GM12878 (cell line): Measurements from ENCODE around the gene SCD5. TPM values are rescaled to one million over a fixed set of nuclear protein-coding genes. Genes with fewer than 3 reads are reported as not detected.

ENCODE experiments used
- ATAC-seq: fragments of 200-7000 bp; cut with Tn5 transposase; 3 replicates; pipeline ENCODE4 v1.9.1; 2020; ENCODE audit warnings: mild to moderate bottlenecking, moderate library complexity
- BruUV-seq: library from RNA; stranded (reverse); fragments of 400-500 nt; replicated peaks from 2 replicates; lab custom pipeline; 2021; lab: Mats Ljungman, UMichigan
- CTCF ChIA-PET: fragments of 300-600 bp; sonication (Branson Sonifier 250); formaldehyde crosslinking; extraction: SDS; loops from one replicate; lab custom pipeline; 2021; ENCODE audit warnings: inconsistent platforms; lab: Yijun Ruan, JAX
- POLR2A ChIA-PET: fragments of 350-600 bp; formaldehyde crosslinking; extraction: SDS; loops from one replicate; lab custom pipeline; 2021; ENCODE audit warnings: inconsistent platforms; lab: Charles Lee
- RAD21 ChIA-PET: fragments of 300-600 bp; sonication (Branson Sonifier 250); formaldehyde crosslinking; loops from one replicate; lab custom pipeline; 2023; ENCODE audit warnings: antibody characterized with exemption; ENCODE audit not compliant: unreplicated experiment; lab: Charles Lee
- SMC1A ChIA-PET: fragments of 300-600 bp; sonication (Branson Sonifier 250); formaldehyde crosslinking; loops from one replicate; lab custom pipeline; 2023; ENCODE audit not compliant: unreplicated experiment, uncharacterized antibody; lab: Charles Lee
- DNase-seq: peaks from one replicate; pipeline ENCODE4 v3.0.0-alpha.2; 2011; ENCODE audit warnings: low read depth, low spot score
- FAIRE-seq: peaks from 3 replicates; lab custom pipeline; 2011; peaks lifted over from hg19 to GRCh38; lab: Jason Lieb, UNC
- H2AFZ ChIP-seq: 2 replicates; pipeline ENCODE4 v1.6.0; 2011; ENCODE audit warnings: low read depth, low read length, control low read depth; ENCODE audit not compliant: control insufficient read depth
- H3K27ac ChIP-seq: 2 replicates; pipeline ENCODE4 v1.5.1; 2011; ENCODE audit warnings: control low read depth; ENCODE audit not compliant: control insufficient read depth, insufficient read depth
- H3K27me3 ChIP-seq, 2 experiments: replicated peaks in 1 of 2; 2 replicates each; pipeline versions ENCODE4 v1.6.0 to v1.6.1; 2011; ENCODE audit warnings: low read length in 1 of 2; ENCODE audit not compliant: control insufficient read depth in 2 of 2, insufficient read depth in 2 of 2
- H3K36me3 ChIP-seq, 2 experiments: 2 replicates each; pipeline ENCODE4 v1.5.1; 2011; ENCODE audit warnings: low read length in 1 of 2; ENCODE audit not compliant: control insufficient read depth in 2 of 2, insufficient read depth in 2 of 2
- H3K4me1 ChIP-seq: 2 replicates; pipeline ENCODE4 v1.6.1; 2011; ENCODE audit warnings: mild to moderate bottlenecking, low read length, moderate library complexity, mixed read lengths; ENCODE audit not compliant: control insufficient read depth, insufficient read depth
- H3K4me2 ChIP-seq: 2 replicates; pipeline ENCODE4 v1.6.0; 2011; ENCODE audit warnings: control low read depth; ENCODE audit not compliant: control insufficient read depth, insufficient read depth
- H3K4me3 ChIP-seq: fragments of 200-600 bp; sonication (generic); 2 replicates; pipeline ENCODE4 v1.5.1; 2016
- H3K79me2 ChIP-seq: 2 replicates; pipeline ENCODE4 v1.6.0; 2011; ENCODE audit warnings: low read length; ENCODE audit not compliant: control insufficient read depth, insufficient read depth
- H3K9ac ChIP-seq: 2 replicates; pipeline ENCODE4 v1.8.0; 2011; ENCODE audit warnings: low read length, control low read depth, mixed read lengths; ENCODE audit not compliant: control insufficient read depth, insufficient read depth
- H3K9me3 ChIP-seq: replicated peaks from 3 replicates; pipeline ENCODE4 v1.5.1; 2011; ENCODE audit warnings: mild to moderate bottlenecking, low read length; ENCODE audit not compliant: control insufficient read depth, insufficient read depth
- H4K20me1 ChIP-seq: 2 replicates; pipeline ENCODE4 v1.6.0; 2011; ENCODE audit not compliant: control insufficient read depth, insufficient read depth
- ETV6 ChIP-seq, 2 experiments: fragments of 450-650 bp in 1 of 2; IDR thresholded peaks in 1 of 2; conservative IDR thresholded peaks in 1 of 2; 2 replicates each; pipeline ENCODE4 v1.6.1; 2014; ENCODE audit warnings: antibody characterized with exemption in 1 of 2, borderline replicate concordance in 1 of 2, low read depth in 1 of 2, mild to moderate bottlenecking in 1 of 2, moderate library complexity in 1 of 2
- NFYB ChIP-seq: IDR thresholded peaks from 2 replicates; pipeline ENCODE4 v1.6.1; 2011; ENCODE audit warnings: low read depth, mild to moderate bottlenecking, low read length, improper control_type of control experiment, moderate library complexity; ENCODE audit not compliant: insufficient read depth
- NKRF ChIP-seq: fragments of 450-650 bp; conservative IDR thresholded peaks from 2 replicates; pipeline ENCODE4 v1.6.1; 2017; ENCODE audit warnings: mild to moderate bottlenecking, moderate library complexity
- PAX5 ChIP-seq: IDR thresholded peaks from 2 replicates; pipeline ENCODE4 v1.6.1; 2011; ENCODE audit warnings: low read depth, low read length, borderline replicate concordance
- RELB ChIP-seq: fragments of 450-650 bp; IDR thresholded peaks from 2 replicates; pipeline ENCODE4 v1.6.1; 2017; ENCODE audit warnings: low read depth, mild to moderate bottlenecking, moderate library complexity
- RUNX3 ChIP-seq: IDR thresholded peaks from 2 replicates; pipeline ENCODE4 v1.6.1; 2012; ENCODE audit warnings: low read length, inconsistent platforms
- SP1 ChIP-seq: IDR thresholded peaks from one replicate; pipeline ENCODE4 v1.6.1; 2011; ENCODE audit warnings: low read depth, low read length
- YBX1 ChIP-seq: fragments of 450-650 bp; IDR thresholded peaks from 2 replicates; pipeline ENCODE4 v1.6.1; 2016; ENCODE audit warnings: antibody characterized with exemption
- WGBS: methylation state at CpG from one replicate; pipeline ENCODE4 v1.1.6; 2016; ENCODE audit warnings: low lambda C conversion rate; ENCODE audit not compliant: insufficient replicate concordance, insufficient coverage; ENCODE audit errors: missing lambda C conversion rate; 5-methylcytosine and 5-hydroxymethylcytosine counted together
- in situ Hi-C: fragments of 300-500 bp; cut with MboI; formaldehyde crosslinking; loops from 9 replicates; pipeline ENCODE4 v1.14.3; 2018; ENCODE audit warnings: mixed read lengths
- intact Hi-C: fragments of 100-400 bp; cut with micrococcal nuclease; formaldehyde crosslinking; loops from one replicate; pipeline ENCODE4 v1.14.2; 2022; ENCODE audit not compliant: unreplicated experiment
- polyA plus RNA-seq, 11 experiments: library from polyadenylated mRNA; depleted of rRNA in 4 of 11; unstranded in 6 of 11; stranded (reverse) in 5 of 11; fragments of >200 nt; fragmentation: Nextera tagmentation in 4 of 11; fragmentation: Illumina TruSeq in 1 of 11; extraction: Ambion mirVana in 4 of 11; extraction: Trizol in 1 of 11; gene quantifications; 1 replicate in 1 of 11; 2 replicates in 10 of 11; pipeline versions ENCODE4 v1.2.1 to v1.2.3, GENCODE V29; 2011 to 2016; ENCODE audit warnings: inconsistent platforms in 2 of 11, missing spikeins in 2 of 11, low read depth in 1 of 11
- total RNA-seq, 4 experiments: library from RNA; depleted of rRNA in 3 of 4; stranded (reverse); fragments of >200 nt in 3 of 4; fragmentation: Illumina TruSeq in 1 of 4; extraction: Trizol in 1 of 4; gene quantifications; 2 replicates each; pipeline versions ENCODE4 v1.2.1 to v1.2.3, GENCODE V29; 2013 to 2021

SCD5 gene
- total and polyA plus RNA-seq, 10 of the 15 experiments (the other 5 are each of a cell fraction or from before 2014, with no cell fraction given), result 2.4 to 15.0 (median 4.2) TPM

- peaks cover 15% of the 10 kb centered on the region for H3K4me1 ChIP-seq
- in situ Hi-C loops (no loop called here), intact Hi-C loops (no loop called here)
- H3K36me3 ChIP-seq, result no peaks in the 10 kb centered on the region
- FAIRE-seq (no peak), DNase-seq (no peak), ATAC-seq (no peak)
- H3K9ac ChIP-seq, result no peak overlapping the region
- no peaks in the 10 kb centered on the region for H4K20me1 ChIP-seq
- H3K27ac ChIP-seq, result no peak overlapping the region
- WGBS, result 63% methylated on average over 11 of the region's 11 CpGs
- H3K79me2 ChIP-seq, result no peaks in the 10 kb centered on the region
- no peak overlapping the region for H3K4me3 ChIP-seq
- SMC1A ChIA-PET, result no interaction called here
- H2AFZ ChIP-seq, result no peak overlapping the region
- TF ChIP-seq SP1, result no peak
- no peak for TF ChIP-seq NKRF
- no peak for TF ChIP-seq RUNX3
- no peak for TF ChIP-seq ETV6 (conservative IDR thresholded peaks at IDR 0.05 in 1 of 2, IDR thresholded peaks at IDR 0.05 in 1 of 2; ENCODE audit: borderline replicate concordance in 1 of 2, low read depth in 1 of 2)
- TF ChIP-seq NFYB, result no peak
- TF ChIP-seq YBX1, result no peak
- TF ChIP-seq RELB, result no peak
- no peak for TF ChIP-seq PAX5
- POLR2A ChIA-PET, result no interaction called here
- CTCF ChIA-PET, result no interaction called here
- BruUV-seq, result no TSS peak
- H3K4me2 ChIP-seq, result peak overlapping the region; percentile 9; the same call in 1 of the 2 replicates
- no peaks in the 10 kb centered on the region; a peak in 1 of 4 replicates for H3K27me3 ChIP-seq
- RAD21 ChIA-PET, result no interaction called here
- H3K9me3 ChIP-seq, result no peaks in the 10 kb centered on the region
These were observed 19.6 kb downstream of the SCD5 start for GRCh38 chr4:82779032-82779431.
